ENCODE results near the gene VPS18. TPM values are rescaled to one million over a fixed set of nuclear protein-coding genes. Genes with fewer than 3 reads are reported as not detected.

VPS18 gene
- total RNA-seq, 1 experiment from 2014 or later, result 35.5 TPM

DNA sequence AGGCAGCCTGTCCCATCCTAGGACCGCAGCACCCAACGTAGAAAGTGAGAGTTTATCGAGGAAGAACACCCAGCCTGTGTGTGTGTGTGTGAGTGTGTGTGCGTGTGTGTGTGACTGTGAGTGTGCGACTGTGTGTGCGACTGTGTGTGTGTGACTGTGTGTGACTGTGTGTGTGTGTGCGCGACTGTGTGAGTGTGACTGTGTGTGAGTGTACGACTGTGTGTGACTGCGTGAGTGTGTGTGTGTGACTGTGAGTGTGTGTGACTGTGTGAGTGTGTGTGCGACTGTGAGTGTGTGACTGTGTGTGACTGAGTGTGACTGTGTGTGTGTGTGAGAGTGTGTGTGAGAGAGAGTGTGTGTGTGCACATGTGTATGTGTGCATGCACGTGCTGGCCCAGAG is 19.8 kb downstream of the VPS18 start:
- H3K27ac ChIP-seq, result no peak overlapping the region
- no peaks in the 10 kb centered on the region for H3K27me3 ChIP-seq (replicated peaks)
- no peak for DNase-seq (ENCODE audit: low read depth in 1 of 2, low spot score in 2 of 2)
- peaks cover 5% of the 10 kb centered on the region for H3K4me1 ChIP-seq (replicated peaks)
- H3K9me3 ChIP-seq (replicated peaks), result no peaks in the 10 kb centered on the region
- H3K4me3 ChIP-seq, result no peak overlapping the region
- no peaks in the 10 kb centered on the region for H3K36me3 ChIP-seq

DNA sequence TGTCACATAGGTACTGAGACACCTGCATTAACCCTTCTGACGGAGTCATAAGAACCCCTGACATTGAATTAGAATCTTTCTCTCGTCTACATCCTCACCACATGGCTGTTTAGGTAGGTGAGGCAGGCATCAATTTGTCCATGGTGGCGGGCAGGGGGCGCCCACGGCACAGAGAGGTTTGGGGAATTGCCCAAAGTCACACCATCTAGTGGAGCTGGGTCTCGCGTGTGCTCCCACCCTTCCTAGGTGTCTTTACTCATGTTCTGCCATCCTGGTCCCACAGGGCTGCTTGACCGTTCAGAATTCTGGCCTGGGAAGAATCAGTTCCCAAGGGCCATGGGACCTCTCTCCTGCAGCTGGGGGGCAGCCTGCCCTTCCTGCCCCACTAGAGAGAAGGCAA is 20.2 kb downstream of the VPS18 start:
- no peak overlapping the region for H3K4me3 ChIP-seq
- no peaks in the 10 kb centered on the region for H3K36me3 ChIP-seq
- peaks cover 7% of the 10 kb centered on the region for H3K4me1 ChIP-seq (replicated peaks)
- no peak overlapping the region for H3K27ac ChIP-seq
- H3K9me3 ChIP-seq (replicated peaks), result no peaks in the 10 kb centered on the region
- no peak for DNase-seq (ENCODE audit: low read depth in 1 of 2, low spot score in 2 of 2)
- H3K27me3 ChIP-seq (replicated peaks), result no peaks in the 10 kb centered on the region

DNA sequence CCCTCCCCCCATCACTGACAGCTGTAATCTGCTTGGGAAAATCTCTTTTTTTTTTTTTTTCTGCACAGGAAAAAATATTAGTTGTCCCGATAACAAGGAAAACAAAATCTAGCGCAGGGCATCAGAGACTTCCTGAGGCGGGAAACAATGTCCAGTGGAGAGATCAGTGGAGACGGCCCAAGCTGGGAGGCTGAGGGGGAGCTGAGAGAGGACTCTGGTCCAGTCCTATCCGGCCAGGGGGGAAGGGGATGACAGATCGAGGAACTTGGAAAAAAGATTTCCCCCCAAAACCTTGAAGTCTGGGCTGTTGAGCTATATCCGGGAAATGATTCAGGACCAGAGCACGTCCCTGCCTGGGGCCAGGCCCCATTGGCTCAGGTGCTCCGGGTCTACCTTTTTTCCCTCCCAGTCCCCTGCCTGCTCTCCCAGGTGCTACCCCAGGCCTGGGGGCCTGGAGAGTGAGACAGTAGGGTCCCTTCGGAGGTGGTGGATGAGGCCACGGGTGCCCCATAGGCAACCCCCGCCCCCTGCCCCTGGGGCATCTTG is 20.9 kb downstream of the VPS18 start:
- Histone ChIP-seq H3K4me3 (no peak overlapping the region), H3K9me3 (replicated peaks) (no peaks in the 10 kb centered on the region), H3K27me3 (replicated peaks) (no peaks in the 10 kb centered on the region), H3K27ac (no peak overlapping the region), H3K36me3 (no peaks in the 10 kb centered on the region), H3K4me1 (replicated peaks) (peaks cover 7% of the 10 kb centered on the region)
- DNase-seq (ENCODE audit: low read depth in 1 of 2, low spot score in 2 of 2), result no peak

DNA sequence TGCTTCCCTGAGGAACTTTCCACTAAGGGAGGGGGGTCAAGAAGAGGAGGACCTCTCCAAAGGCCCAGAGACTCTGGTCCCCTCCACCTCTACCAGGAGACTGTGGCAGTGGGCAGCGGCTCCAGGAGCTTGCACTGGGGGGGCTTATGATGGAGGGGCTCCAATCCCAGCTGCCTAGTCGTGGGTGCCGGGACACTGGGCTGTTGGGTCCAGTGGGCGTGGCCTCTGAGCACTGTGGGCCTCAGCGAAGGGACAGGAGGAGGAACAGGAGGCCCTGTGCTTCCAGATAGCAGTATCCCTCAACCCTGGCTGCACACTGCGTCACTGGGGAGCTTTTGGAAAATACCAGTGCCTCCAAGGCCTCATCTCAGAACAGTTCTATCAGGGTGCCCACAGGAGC is 21.4 kb downstream of the VPS18 start:
- H3K36me3 ChIP-seq, result no peaks in the 10 kb centered on the region
- no peak overlapping the region for H3K4me3 ChIP-seq
- peaks cover 7% of the 10 kb centered on the region for H3K4me1 ChIP-seq (replicated peaks)
- no peak for DNase-seq (ENCODE audit: low read depth in 1 of 2, low spot score in 2 of 2)
- H3K27ac ChIP-seq, result no peak overlapping the region
- no peaks in the 10 kb centered on the region for H3K9me3 ChIP-seq (replicated peaks)
- no peaks in the 10 kb centered on the region for H3K27me3 ChIP-seq (replicated peaks)

DNA sequence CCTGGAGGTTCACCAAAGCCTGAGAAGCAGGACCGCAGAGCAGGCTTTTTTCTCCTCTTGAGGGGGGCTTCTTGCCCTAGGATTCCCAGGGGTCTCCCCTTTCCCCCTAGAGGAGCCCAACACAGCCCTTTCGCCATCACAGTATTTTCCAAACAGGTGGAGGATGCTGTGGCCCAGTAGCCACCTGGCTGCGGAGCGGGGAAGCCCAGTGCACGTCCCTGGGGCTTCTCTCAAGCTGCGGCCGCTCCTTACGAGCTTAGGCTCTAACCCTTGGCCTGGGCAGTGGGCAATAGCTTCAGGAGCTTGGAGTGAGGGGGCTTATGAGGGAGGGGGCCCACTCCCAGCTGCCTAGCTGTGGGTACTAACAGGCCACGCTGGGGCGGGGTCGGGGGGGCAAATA is 23.3 kb downstream of the VPS18 start:
- Histone ChIP-seq H3K4me3 (no peak overlapping the region), H3K9me3 (replicated peaks) (no peaks in the 10 kb centered on the region), H3K4me1 (replicated peaks) (peaks cover 7% of the 10 kb centered on the region), H3K27me3 (replicated peaks) (no peaks in the 10 kb centered on the region), H3K27ac (no peak overlapping the region), H3K36me3 (no peaks in the 10 kb centered on the region)
- DNase-seq (ENCODE audit: low read depth in 1 of 2, low spot score in 2 of 2), result no peak

DNA sequence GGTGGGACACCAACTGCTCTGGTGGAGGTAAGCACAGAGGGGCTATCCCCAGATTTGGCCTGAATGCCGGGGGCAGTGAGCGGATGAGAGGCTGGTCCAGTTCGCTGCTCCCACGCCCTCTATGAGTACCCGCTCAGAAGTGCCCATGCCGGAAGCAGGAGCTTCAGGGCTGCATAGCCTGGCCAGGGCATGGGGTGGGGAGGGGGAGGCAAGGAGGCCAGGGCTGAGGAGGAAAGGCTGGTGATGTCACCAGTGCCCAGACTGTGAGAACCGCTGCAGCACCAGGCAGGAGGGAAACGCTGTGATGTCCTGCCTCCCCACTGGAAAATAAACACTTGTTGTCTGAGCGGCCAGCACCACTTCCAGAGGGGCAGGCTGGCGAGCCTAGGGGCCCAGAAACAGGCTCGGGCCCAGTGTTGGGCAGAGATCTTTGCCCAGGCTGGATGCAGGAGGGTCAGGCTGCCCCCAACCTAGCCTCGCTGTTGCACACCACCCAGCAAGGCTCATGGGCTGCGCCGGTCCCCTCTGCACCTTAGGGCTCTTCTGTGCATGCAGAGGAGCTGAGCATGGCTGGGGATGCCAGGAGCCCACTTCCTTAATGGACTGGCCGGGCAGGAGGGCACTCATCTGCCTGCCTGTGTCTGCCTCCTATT is 24.0 kb downstream of the VPS18 start:
- Histone ChIP-seq H3K4me3 (no peak overlapping the region), H3K9me3 (replicated peaks) (no peaks in the 10 kb centered on the region), H3K27ac (no peak overlapping the region), H3K27me3 (replicated peaks) (no peaks in the 10 kb centered on the region), H3K36me3 (no peaks in the 10 kb centered on the region), H3K4me1 (replicated peaks) (peaks cover 7% of the 10 kb centered on the region)
- no peak for DNase-seq (ENCODE audit: low read depth in 1 of 2, low spot score in 2 of 2)

DNA sequence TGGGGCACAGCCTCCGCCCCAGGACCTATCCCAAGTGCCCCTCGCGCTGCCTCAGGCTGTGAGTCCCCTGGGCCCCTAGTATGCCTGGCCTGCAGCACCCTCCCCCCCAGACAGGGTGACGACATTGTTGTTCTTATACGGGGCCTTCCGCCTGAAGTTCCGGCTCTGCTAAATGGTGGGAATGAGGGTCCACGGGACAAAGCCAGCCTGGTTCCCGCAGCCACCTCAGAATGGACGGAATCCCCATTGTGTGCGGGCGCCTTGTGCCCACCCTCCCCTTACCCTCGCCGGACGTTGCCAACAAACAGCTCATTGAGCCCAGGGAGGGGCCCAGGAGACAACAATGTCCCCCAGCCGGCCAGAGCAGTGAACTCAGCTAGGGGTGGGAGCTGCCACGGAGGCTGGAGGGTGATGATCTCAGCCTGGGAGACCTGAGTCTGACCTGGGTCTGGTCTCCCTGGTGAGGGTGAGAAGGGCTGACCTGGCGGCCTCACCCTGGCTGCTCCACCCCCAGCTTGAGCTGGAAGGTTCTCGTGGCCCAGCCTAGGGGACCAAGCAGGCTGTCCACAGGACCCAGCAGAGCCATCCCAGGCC is 24.6 kb downstream of the VPS18 start:
- Histone ChIP-seq H3K4me1 (replicated peaks) (peaks cover 7% of the 10 kb centered on the region), H3K27ac (no peak overlapping the region)

DNA sequence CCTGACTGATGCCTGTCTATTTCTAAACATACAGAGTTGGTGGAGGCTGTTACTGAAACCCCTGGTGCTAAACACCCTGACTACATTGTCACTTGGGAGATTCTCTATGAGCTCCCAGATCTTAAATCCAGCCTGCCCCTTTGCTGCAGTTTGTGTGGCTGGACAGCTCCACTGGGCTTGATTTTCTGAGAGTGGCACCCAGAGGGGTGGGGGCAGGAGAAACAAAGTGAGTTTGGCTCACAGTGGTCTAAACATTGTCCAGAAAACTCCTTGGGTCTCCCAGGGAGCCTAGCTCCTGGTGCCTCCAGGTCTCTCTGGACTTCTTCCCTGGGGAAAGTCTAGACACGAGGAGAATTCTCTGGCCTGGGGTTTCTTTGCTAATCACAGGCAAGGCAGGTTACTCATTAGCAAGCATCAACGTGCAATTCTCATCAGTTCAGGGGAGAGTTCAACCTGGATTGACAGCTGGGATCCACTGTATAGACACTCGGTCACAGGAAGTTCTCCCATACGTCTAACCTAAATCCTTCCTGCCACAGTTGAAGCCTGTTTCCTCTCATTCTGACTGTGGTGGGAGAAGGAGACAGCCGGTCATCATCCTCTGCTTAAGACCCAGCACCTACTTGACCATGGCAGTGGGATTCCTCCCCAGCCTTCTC is 27.8 kb downstream of the VPS18 start:
- H3K4me3 ChIP-seq, result no peak overlapping the region
- H3K4me1 ChIP-seq (replicated peaks), result peaks cover 15% of the 10 kb centered on the region
- no peak for DNase-seq (ENCODE audit: low read depth in 1 of 2, low spot score in 2 of 2)
- no peaks in the 10 kb centered on the region for H3K36me3 ChIP-seq
- peaks cover 21% of the 10 kb centered on the region for H3K27me3 ChIP-seq (replicated peaks)
- no peaks in the 10 kb centered on the region for H3K9me3 ChIP-seq (replicated peaks)
- no peak overlapping the region for H3K27ac ChIP-seq

More for the DNA sequence above, 24.6 kb downstream of the VPS18 start:
- no peak for DNase-seq (ENCODE audit: low read depth in 1 of 2, low spot score in 2 of 2)
- H3K27me3 ChIP-seq (replicated peaks), result no peaks in the 10 kb centered on the region
- H3K9me3 ChIP-seq (replicated peaks), result no peaks in the 10 kb centered on the region
- H3K4me3 ChIP-seq, result no peak overlapping the region
- no peaks in the 10 kb centered on the region for H3K36me3 ChIP-seq

DNA sequence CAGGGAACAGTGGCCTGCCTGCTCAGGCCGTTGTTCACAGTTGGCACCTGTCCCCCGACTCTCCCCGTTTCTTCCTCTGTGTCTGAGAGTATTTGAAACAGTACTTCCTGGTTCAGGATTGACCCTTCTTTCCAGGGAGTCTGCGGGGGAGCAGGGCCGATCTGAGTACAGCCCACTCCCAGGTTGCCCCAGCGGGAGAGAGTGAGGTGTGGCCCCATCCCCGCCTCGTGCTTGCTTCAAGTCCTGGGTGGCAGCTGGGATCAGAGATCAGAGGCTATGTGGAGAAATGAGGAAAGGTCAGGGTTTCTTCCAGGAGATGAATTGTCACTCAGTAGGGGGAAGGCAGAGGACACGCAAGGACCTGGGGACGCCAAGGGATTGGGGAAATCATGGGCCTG is 28.4 kb downstream of the VPS18 start:
- peaks cover 26% of the 10 kb centered on the region for H3K27me3 ChIP-seq (replicated peaks)
- H3K4me1 ChIP-seq (replicated peaks), result peaks cover 15% of the 10 kb centered on the region
- no peak for DNase-seq (ENCODE audit: low read depth in 1 of 2, low spot score in 2 of 2)
- H3K27ac ChIP-seq, result no peak overlapping the region
- no peak overlapping the region for H3K4me3 ChIP-seq
- H3K36me3 ChIP-seq, result no peaks in the 10 kb centered on the region
- H3K9me3 ChIP-seq (replicated peaks), result no peaks in the 10 kb centered on the region

DNA sequence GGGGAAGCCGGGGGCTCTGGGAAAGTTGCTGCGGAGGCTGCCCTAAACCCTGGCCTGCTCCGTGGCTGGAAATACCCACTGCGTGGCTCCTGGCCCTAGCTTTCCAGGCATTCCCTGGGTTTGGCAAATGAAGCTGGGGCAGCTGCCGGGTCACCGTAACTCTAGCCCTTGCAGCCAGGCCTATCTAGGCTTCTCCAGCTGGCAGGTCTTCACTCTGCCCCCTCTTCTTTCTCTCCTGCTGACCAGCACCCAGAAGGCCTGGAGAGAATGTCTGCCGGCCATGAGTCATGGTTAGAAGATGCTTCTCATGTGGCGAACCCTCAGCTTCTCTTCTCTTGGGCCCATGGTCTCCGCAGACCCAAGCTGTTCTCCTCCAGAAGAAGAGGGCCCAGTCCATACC is 29.3 kb downstream of the VPS18 start:
- H3K36me3 ChIP-seq, result no peaks in the 10 kb centered on the region
- H3K4me3 ChIP-seq, result no peak overlapping the region
- H3K4me1 ChIP-seq (replicated peaks), result peaks cover 20% of the 10 kb centered on the region
- no peak overlapping the region for H3K27ac ChIP-seq
- H3K27me3 ChIP-seq (replicated peaks), result peaks cover 35% of the 10 kb centered on the region
- no peaks in the 10 kb centered on the region for H3K9me3 ChIP-seq (replicated peaks)
- no peak for DNase-seq (ENCODE audit: low read depth in 1 of 2, low spot score in 2 of 2)

DNA sequence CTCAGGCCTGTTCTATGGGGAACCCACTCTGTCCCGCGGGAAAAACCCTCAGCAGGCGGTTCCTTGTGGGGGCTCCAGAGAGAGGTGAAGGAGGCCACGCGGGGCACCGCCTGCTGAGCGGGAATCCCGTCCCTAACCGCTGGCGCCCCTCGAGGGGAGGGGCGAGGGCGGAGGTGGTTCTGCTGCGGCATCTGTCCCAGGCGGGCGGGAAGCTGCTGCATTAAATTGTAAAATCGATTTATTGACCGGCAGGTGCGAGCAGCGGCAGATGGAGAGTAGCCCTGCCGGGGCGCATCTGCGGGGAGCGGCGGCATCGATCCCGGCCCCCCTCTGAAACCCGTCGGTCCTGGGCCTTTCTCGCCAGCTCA is 31.2 kb downstream of the VPS18 start:
- DNase-seq (ENCODE audit: low read depth in 1 of 2, low spot score in 2 of 2), result no peak
- Histone ChIP-seq H3K4me1 (replicated peaks) (peaks cover 34% of the 10 kb centered on the region), H3K27ac (no peak overlapping the region), H3K9me3 (replicated peaks) (no peaks in the 10 kb centered on the region), H3K27me3 (replicated peaks) (peaks cover 54% of the 10 kb centered on the region), H3K4me3 (no peak overlapping the region), H3K36me3 (no peaks in the 10 kb centered on the region)

DNA sequence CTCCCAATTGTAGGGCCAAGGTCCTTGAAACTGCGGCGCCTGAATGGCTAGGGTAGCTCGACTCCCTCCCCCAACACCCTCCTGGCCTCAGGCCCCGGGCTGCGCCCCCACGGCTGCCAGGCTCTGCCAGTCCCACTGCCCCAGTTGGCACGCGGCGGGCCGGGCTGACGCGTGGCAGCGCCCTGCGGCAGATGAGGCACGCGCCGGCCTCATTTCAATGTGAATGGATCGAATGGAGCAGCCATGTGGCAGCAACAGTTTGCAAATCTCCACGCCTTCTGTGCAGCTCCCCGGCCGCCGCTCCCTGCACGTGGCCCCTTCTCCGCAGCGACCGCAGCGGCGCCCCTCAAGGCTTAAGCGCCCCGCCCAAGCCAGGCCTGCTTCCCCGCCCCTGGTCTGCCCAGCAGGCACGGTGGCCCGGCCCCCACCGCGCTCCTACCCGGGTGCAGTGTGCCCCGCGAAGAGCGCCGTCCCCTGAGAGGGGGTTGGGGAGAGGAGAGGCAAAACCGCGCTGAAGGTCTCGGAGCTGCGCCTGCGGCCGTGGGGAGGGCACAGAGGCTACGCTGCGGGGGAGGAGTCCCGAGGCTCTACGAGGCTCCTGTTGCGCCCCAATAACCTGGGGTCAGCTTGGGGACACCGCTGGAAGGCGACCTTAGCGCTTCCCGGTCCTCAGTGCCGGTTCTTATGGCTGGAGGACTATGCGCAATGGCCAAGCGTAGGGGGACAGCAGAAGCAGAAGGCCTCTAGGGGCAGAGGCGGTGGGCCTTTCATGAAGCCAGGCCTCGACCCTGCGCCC is 31.8 kb downstream of the VPS18 start:
- peaks cover 38% of the 10 kb centered on the region for H3K4me1 ChIP-seq (replicated peaks)
- no peaks in the 10 kb centered on the region for H3K9me3 ChIP-seq (replicated peaks)
- no peak overlapping the region for H3K4me3 ChIP-seq
- no peak for DNase-seq (ENCODE audit: low read depth in 1 of 2, low spot score in 2 of 2)
- H3K27ac ChIP-seq, result no peak overlapping the region
- H3K36me3 ChIP-seq, result no peaks in the 10 kb centered on the region
- H3K27me3 ChIP-seq (replicated peaks), result peaks cover 60% of the 10 kb centered on the region

DNA sequence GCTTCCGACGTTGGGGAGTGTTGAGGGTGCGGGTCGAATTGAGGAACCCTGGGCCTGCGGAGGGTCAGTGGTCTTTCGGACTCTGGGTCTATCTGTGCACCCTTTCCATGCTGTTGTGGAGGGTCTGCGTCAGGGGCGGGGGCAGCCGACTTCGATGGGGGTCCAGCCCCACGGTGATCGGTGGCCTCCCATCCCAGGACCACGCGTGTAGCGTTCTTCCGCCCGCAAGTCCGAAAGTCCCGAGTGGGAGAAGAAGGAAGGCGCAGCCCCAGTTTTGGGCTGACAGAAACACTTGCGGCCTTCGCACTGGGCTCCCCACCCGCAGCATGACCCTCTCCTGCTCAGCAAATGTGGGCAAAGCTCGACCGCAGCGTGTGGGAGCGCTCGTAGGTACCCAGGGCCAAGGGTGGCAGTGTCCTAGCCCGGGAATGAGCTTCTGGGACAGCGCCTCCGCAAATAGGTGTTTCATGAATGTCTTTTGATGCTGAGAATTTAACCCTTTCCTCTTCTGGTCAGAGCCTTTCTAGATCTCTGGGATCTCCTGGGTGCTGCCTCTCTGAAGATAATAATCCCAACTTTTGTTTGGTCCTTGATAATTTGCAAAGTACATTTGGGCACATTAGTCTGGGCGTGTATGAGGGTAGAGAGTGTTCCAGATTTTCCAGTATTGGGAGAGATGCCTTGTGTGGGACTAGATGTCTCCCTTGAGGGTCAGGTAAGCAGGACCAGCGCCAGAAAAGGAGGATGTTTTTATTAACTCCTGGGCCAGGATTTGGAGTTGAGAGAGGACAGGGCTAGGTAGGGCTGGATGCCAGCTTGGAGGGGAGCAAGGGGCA is 32.6 kb downstream of the VPS18 start:
- no peak for DNase-seq (ENCODE audit: low read depth in 1 of 2, low spot score in 2 of 2)
- peaks cover 68% of the 10 kb centered on the region for H3K27me3 ChIP-seq (replicated peaks)
- H3K9me3 ChIP-seq (replicated peaks), result no peaks in the 10 kb centered on the region
- H3K4me1 ChIP-seq (replicated peaks), result peaks cover 38% of the 10 kb centered on the region
- no peak overlapping the region for H3K27ac ChIP-seq
- H3K4me3 ChIP-seq, result no peak overlapping the region
- no peaks in the 10 kb centered on the region for H3K36me3 ChIP-seq

All from SJSA1 (cell line).